Right forelimb (tissue), 1 donor: ENCODE measurements around the gene TGFBR2.
A peak's percentile ranks its signal among the peaks of the same experiment; 100 is the strongest.

ENCODE experiments used
- DNase-seq: peaks from one replicate; pipeline ENCODE4 v3.0.0-alpha.2; 2018

Gene TGFBR2

DNA sequence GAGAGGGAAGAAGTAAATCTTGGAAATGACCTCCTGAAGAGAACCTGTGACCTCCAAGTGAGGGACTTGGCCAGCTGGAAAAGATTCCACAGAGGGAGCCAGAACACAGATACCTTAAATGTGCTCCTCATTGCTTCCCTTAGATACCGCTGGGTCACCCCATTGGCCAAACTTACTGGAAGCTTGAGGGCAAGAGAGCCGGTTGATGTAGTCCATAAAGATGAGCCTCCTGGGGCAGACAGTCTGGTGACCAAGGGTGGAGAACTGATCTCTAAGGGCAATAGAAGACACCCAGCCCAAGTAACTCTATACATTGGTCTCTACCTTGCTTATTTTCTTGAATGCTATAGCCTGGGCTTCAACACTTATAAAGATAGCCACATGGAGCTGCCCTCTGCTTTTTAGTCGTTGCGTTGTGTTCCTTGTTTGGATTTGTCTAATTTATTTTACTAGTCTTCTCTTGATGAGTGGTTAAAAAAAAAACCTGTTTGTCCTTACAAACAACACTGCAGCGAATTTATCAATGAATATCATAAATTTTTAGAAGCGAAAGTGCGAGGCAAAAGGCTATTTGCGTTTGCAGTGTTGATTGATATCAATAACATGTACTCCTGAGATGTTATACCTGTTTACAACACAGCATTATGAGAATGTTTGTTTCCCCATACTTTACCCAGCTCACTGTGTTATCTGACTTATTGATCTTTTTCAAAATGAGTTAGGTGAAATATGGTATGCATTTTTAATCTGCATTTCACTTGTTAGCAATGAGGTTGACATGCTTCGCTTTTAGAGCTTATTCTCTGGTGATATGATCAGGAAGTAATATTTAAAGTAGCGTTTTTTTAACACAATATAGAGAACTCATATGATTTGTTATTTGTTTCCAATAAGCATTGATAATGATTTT lies 31.2 kb downstream of the TGFBR2 start:
- no peak for DNase-seq

DNA sequence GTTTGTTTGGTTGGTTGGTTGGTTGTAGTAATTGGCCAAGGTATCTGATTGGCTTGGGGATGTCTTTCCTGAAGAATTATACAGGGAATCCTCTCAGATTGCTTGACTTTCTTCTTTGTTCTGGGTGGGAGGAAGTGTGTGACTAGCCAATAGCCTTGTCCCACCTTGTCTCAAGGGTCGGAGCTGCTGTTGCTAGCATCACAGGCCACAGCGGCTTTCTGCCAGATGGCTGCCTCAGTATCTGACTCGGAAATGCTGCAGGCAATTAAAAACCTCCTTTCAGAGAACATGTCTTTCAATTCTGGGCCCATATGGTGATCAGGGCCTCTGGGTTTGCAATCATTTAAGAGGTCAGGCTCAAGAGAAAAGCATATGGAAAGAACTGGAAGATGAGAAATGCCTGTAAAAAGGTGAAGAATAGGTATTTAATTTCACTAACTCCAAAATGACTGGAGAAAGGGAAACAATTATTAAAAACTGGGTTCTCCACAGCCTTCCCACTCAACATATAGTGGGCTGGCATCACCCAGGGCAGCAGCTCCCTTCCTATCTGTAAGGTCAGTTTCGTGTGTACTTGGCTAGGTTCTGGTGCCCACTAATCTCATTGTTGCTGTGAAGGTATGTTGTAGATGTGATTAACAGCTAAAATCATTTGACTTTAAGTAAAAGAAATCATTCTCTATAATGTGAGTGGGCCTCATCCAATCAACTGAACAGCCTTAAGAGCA lies 32.4 kb downstream of the TGFBR2 start:
- DNase-seq, result peak; percentile 55

DNA sequence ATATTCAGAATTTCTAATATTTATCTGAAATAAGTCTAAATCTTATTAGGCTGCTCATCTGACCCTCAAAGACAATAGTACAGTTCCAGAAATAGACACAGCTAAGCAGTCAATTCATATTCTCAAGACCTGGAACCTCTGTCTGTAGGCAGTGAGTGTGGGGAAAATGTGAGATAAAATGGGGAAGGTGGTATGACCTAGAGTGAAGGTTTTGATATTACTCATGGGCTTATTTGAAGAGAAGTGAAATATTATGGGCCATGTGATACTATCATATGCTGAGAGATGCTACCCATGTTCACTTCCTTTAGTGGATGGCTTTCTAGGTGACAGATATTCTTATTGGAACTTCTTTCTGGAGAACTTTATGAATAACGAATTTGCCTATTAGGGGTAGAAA lies 33.5 kb downstream of the TGFBR2 start:
- DNase-seq, result no peak

DNA sequence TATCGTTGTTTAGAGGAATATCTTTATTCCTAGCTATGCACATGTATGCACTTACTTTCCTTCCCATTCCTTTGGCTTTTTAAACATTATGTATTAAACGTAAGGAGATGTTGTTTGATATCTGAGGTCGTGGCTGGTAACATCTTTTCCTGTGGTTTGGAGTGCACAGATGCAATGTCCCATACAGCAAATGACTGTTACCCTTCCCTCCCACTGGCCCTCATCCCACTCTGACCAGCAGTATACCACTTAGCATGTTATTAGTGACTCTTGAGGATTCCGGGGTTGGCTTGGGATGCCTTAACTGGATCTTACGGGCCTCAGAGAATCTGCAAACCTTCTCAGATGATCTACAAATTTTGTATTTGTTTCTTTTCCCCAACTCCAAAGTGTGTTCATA lies 34.5 kb downstream of the TGFBR2 start:
- DNase-seq, result no peak

DNA sequence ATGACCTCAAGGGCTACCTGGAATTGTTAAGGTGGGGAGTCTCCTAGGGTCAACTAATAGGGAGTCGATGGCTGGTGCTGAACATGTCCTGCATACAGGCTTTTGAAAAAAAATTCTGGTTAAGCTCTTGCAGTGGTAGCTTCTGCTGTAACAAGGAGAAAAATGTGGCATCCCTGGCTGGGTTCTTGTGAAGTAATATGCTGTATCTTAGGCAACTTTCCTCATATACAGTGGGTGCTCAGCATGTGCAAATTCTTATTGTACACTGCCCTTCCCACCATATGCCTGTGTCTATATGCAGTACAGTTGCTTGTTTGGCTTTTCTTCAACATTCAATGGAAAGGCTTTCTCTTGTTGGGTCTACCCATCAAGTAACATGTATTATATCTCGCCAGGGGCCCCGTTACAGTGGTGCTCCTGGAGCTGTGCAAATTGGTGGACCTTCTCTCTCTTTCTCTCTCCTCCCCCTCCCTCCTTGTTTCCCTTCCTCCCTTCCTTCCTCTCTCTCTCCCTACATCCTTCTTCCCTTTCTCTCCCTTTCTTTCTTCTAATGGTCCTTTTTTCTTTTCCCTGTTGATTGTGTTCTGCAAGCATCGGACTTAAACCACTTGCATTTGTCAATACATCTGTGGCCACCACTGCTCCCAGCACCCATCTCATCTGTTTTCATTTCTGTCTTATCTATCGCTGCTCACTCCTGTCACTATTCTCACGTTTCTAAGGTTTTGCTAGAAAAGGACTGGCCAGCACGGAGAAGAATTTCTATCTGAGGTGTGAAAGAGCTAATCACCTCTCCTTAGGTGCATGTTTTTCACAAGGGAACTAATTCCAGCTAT lies 35.2 kb downstream of the TGFBR2 start:
- no peak for DNase-seq

DNA sequence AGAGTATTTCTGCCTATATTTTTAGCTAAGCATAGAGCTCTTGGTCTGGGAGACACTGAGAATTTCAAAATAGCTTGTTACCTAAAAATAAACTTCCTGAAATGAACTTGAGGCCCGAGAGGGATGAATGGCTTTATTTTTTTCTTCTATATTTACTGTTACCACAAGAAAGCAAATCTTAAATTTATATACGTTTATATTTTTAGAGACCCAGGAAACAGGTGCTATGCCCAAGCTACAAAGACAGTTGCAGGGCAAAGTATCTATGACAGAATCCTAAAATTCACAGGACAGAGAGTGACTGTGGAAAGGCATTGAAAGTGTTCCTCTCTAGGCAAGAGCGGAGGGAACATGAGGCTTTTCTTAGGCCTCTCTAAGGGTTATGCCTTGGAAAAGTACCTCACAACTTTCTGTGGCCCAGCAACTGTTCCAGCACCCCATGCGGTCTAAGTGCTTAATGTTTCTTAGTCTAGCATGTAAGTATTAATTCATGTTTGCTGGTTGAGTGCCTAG lies 36.5 kb downstream of the TGFBR2 start:
- DNase-seq, result no peak

DNA sequence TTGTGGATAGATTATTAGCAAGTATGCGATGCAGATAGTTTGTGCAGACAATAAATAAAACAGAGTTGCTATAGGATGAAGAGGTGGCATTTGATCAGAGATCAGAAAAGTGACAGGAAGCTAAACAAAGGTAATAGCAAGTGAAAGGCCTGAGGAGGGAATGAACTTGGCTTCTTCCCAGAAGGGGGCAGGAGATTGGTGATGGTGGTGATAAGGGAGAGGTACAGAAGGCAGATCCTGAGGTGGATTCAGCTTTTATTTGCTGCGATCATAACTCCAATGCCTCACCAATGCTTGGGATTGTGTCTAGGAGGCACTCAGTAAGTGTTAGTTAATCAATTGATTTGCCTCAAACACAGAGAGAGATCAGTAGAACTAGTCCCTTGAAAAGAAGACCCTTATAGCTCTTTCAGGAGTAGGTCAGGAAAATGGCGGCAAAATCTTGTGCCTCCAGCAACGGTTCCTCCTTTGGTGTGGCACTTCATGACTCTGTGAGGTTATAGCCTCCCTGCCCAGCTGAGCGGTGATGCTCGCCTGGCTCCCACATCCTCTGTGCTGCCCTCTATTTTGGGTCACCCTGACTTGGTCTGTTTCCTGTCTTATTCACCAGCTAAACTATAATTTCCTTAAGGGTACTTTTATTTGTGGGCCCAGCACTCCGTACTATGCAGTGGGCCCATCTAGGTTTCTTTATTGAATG lies 37.5 kb downstream of the TGFBR2 start:
- DNase-seq, result no peak

DNA sequence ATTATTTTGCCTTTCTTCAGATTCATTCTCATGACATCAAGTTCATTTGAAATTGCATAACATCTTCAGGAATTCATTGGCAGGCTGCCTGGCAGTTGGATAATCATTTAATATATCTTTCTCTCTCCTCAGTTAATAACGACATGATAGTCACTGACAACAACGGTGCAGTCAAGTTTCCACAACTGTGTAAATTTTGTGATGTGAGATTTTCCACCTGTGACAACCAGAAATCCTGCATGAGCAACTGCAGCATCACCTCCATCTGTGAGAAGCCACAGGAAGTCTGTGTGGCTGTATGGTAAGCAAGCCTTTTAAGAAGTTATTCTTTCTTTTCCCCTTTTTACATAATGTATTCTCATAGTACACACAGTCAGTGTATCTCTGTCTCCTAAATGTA lies 38.2 kb downstream of the TGFBR2 start:
- no peak for DNase-seq

DNA sequence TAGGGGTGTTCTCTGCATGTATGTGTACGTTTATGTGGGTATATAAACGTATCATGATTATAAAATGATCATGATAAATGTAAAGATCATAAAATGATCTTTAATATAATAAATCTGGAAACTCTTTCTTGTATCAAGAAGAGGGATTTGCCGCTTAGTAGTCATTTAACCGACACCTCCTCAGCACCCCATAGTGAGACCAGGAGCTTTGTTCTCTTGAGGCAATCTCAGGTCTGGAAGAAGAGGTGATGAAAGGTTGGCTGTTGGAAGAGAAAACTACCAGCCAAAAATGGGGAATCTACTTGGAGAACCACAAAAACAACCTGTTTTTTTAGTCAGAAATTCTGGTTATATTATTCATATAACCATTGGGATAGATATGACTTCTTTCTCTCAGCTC lies 38.7 kb downstream of the TGFBR2 start:
- DNase-seq, result no peak

DNA sequence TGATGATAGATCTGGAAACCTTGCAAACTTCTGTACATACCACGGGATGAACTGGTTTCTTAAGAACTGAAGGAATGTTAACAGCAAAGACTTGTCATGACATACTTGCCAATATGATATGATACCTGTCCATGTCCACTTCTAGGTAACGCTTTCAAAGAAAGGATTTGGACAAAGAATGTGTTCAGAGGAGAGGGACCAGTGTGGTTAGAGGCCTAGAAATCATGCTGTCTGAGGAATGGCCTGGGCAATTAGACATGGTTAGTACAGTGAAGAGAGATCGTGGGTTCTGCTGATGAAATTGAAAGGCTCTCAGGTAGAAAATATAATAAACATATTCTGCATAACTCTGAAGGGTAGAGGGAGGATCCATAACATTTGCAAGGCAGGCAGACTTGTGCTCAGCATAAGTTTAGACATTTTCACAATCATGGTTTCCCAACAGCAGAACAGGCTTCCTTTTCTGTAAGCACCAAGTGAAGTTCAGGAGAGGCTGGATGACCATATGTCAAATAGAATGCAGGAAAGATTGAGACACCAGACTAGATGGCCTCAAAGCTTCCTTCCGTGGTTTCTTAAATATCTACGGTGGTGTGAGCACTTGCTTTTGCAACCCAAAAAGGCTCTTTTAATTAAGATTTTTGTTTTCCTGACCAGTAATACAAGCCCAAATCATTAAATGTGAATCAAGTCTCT lies 39.9 kb downstream of the TGFBR2 start:
- DNase-seq, result no peak

DNA sequence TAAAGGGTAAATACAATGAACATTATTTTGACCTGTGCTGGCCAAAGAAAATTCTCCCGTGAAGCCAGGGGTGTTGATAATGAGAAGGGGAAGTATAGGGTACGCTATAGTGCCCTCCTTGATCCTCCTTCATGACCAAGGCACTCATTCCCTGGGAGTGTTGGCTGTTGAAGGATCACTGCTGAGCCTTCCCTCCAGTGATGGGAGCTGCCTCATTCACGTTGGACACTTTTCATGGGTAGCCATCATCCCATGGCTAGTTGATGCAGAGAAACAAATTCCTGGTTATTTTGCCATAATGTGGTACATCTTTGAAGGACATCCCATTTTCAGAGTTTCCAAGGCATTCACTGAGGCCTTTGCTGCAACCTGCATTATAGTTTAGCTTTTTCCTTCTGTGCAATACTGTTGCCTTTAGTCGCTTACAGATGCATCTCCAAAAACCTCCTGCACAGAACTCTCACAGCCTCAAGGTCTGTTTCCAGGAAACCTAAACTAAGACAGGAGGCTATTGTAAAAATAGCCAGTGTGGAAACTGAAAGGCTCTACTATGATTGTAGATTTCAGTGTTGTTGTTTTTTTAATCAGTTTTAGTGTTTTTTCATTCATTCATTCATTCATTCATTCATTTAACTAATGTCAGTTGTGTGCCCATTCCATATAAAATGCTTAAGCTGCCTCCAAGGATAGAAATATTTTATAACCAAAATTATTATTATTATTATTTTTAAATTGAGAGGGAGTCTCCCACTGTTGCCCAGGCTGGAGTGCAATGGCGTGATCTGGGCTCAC lies 40.8 kb downstream of the TGFBR2 start:
- DNase-seq, result no peak

DNA sequence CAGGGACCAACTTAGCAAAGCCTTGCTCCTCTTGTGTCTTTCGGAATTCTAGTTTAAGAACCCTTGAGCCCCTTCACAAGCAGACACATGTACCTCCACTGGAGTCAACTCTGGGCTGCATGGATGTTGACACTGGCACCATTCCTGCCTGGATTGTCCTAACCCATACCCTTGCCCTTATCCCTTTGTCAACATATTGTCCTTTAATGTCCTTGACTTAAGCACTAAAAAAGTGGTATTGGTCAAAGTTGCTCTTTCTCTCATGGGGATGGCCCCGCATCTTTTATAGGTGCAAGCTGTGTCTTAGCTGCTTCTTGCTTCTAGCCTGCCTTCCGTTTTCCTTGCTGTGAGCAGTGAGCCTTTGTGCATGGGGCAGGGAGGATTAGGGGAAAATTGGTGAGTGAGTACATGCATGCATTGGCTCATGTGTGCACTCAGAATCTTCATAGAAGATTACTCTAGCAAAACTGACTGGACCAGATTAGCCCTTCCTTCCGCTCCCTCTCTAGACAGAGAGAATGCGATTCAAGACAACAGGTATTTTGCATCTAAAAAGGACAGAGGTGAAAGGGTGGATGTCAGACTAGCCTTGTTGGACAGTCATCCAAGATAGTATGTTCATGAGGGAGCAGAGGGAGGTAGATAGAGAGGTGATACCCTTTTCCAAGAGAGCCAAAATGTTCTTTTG lies 42.4 kb downstream of the TGFBR2 start:
- no peak for DNase-seq

DNA sequence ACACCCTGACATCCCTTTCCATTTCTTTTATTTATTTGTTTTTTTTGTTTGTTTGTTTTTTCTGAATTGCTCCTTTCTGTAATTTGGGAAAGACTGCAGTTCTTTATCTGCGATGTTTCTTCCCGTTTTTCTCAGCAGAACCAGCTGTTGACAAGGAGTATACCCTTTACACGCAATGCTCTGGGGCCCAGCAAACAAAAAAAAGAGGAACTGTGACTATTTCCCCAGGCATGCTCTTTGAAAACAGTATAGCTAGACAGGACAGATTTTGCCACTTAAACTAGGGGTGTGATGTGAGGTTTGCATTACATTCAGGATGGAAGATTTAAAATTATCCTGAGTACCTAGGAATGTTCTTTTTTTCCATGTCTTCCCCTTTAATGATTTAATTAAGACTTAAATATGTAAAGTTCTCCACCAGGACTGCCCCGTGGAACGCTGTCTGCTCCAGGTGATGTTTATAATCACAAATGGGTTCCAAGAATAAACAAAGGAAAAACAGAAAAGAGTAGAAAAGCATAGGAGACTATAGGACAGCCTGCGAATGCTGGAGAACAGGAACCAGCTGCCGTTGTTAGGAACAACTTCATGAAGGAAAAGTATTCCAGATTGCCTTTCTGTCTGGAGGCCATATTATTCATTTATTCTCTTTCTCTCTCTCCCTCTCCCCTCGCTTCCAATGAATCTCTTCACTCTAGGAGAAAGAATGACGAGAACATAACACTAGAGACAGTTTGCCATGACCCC lies 43.3 kb downstream of the TGFBR2 start:
- no peak for DNase-seq

DNA sequence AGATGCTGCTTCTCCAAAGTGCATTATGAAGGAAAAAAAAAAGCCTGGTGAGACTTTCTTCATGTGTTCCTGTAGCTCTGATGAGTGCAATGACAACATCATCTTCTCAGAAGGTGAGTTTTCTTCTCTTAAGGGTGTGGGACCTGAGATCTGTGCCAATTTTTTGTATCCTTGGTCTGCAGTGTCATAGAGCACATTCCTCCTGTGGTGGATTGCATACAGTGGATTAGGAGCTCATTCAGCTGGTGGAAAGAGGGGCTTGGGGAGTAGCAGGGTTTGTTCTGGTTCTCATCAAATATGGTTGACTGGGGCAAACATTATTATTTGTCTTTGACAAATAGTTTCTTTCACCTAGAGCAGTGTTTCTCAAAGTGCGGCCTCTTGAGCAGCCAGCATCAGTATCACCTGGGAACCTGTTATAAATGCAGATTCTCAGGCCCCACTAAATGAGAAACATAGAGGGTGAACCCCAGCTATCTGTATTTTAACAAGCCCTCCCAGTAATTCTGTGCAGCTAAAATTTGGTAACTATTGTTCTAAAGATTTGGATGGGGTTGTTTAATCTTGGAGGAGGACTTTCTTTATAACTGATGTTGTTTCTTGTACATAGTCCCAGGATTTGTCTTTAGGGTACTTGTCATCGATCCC lies 44.1 kb downstream of the TGFBR2 start:
- DNase-seq, result no peak

DNA sequence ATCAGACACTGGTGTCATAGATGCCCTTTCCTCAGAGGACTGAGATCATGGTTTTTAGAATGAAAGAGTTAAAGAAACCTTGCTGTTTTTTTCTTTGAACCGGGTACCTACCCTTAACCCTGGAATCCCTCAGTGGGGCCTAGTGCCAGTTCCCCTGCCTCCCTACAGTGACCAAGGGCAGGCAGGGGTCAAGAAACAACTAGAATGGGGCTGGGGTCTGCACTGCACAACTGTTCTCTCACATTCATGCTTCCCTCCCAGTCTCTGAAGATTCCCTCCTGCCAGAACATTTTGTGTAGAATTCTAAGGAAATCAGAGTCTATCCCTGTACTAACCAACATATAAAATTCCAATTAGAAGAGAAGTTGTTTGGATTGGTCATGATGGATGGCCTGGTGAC lies 47.9 kb downstream of the TGFBR2 start:
- DNase-seq, result no peak

DNA sequence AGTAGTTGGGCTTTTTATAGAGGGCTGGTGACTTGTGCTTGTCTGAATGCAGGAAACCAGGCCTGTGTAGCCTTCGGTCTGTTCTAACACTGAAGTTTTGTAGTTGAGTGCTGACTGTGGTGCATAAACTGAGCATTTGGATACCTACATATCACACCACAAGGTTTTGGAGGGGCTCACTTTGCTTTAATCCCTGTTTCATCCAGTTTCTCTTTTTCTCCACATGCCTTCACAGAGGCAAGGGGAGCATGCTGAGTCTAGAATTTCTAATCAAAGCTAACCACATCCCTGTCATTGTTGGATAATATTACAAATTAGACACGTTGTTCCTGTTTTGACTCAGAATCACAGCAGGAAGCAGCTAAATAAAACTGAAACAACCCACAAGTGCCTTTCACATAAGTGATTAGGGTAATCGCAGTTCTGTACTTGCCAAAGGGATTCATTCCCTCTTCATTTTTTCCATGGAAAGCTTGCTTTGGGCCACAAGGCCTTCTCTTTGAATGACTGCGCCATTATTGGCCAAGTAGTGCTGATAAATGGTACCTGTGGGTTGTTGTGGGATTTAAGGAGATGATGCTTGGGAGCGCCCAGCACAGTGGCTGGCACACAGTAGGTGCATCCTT lies 48.9 kb downstream of the TGFBR2 start:
- no peak for DNase-seq

DNA sequence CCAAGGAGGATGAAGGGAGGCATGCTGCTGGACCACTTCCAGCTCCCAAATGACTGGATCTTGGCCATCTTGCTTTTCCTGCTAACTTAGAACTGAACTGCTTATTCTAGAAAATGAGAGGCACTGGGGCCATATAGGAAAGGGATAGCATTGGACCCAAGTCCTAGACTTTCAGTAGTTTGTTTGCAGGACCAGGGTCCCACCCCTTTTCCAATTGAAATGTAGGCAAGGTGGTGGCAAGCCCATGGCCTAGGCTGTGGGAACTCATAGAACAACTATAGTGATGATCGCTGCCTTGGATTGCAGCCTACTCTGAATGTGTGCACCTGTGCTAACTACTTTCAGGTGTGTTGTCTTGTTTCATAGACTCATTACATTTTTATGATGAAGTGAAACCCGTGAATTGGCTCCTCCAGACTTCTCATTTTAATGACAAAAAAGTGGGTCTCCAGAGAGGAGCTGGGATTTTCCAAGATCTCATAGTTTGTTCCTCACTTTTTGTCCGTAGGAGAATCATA lies 50.3 kb downstream of the TGFBR2 start:
- no peak for DNase-seq

DNA sequence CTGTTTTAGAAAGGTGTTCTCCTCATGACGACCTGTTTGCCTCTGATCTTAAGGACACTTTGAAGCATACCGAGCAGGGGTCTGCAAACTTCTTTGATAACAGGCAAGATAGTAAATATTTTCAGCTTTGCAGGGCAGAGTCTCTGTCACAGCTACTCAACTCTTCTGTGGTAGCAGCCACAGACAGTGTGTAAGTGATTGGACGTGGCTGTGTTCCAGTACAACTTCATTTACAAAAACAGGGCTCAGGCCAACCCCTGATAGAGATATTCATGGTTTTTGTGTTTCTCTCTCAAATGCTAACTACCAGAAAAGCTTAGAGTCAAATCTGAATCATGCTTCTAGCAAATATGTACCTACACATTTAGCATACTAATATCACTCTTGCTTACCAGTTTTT lies 51.5 kb downstream of the TGFBR2 start:
- no peak for DNase-seq
